Vagina (tissue), 2 donors: ENCODE results near the gene ETV3.

Experiments
- POLR2A ChIP-seq, 2 donors: fragments of 450-650 bp; IDR thresholded peaks; one replicate each; pipeline ENCODE4 v1.6.1; 2017; ENCODE audit warnings: antibody characterized with exemption in 2 of 2, mild to moderate bottlenecking in 2 of 2, moderate library complexity in 2 of 2
- TF ChIP-seq, protein P1 (sequence below), 3 experiments: fragments of 450-650 bp in 2 of 3; fragments of 200-600 bp in 1 of 3; sonication (generic) in 1 of 3; IDR thresholded peaks; one replicate each; pipeline ENCODE4 v1.5.1; 2017 to 2019; ENCODE audit warnings: antibody characterized with exemption in 3 of 3, mild to moderate bottlenecking in 2 of 3, moderate library complexity in 2 of 3

DNA sequence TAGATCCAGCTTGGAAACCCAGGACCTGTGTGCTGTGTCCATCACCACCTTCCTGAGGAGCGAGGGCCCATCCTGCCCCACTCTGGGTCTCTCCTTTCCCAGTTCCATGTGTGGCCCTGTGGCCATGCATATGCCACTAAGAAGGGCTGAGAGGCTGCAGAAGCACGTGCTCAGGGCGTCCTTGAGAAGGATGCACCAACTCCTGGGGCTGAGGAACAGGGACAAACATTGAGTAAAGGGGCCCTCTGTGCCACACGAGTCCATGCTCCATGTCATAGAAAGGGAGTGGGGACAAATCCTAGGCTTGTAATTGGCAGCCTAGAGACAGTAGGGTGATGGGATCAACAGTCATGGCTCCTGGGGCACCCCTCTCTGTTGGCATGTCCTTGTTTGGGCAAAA, 47.0 kb downstream of the ETV3 start:
- no peak for TF ChIP-seq POLR2A (IDR thresholded peaks at IDR 0.05)
- TF ChIP-seq, protein P1, sequence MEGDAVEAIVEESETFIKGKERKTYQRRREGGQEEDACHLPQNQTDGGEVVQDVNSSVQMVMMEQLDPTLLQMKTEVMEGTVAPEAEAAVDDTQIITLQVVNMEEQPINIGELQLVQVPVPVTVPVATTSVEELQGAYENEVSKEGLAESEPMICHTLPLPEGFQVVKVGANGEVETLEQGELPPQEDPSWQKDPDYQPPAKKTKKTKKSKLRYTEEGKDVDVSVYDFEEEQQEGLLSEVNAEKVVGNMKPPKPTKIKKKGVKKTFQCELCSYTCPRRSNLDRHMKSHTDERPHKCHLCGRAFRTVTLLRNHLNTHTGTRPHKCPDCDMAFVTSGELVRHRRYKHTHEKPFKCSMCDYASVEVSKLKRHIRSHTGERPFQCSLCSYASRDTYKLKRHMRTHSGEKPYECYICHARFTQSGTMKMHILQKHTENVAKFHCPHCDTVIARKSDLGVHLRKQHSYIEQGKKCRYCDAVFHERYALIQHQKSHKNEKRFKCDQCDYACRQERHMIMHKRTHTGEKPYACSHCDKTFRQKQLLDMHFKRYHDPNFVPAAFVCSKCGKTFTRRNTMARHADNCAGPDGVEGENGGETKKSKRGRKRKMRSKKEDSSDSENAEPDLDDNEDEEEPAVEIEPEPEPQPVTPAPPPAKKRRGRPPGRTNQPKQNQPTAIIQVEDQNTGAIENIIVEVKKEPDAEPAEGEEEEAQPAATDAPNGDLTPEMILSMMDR (IDR thresholded peaks at IDR 0.05), result no peak
